Measurements from ENCODE around the gene KIF13A. TPM values are rescaled to one million over a fixed set of nuclear protein-coding genes. Genes with fewer than 3 reads are reported as not detected.
"Not testable (repeated sequence)": the region's sequence is repeated elsewhere in the genome, so short reads cannot be mapped to it uniquely, and the experiment has no call there.

KIF13A gene
- total RNA-seq, 2 experiments from 2014 or later: not detected

- intact Hi-C loops (cut with micrococcal nuclease): no loop called here
- Mint-ChIP-seq H3K27ac (no peak overlapping the region), H3K27me3 (ENCODE audit: low read depth) (peaks cover 8% of the 10 kb centered on the region), H3K9me3 (no peaks in the 10 kb centered on the region), H3K4me3 (no peak overlapping the region), H3K36me3 (ENCODE audit: low read depth) (no peaks in the 10 kb centered on the region), H3K4me1 (ENCODE audit: low read depth) (no peaks in the 10 kb centered on the region)
- CTCF ChIA-PET: interaction anchor here (0.6 kb wide), 1 partner anchor 17 kb away, joined by 4 read pairs; no protein-coding TSS in a partner anchor
- no peak for DNase-seq
These were observed 156.3 kb downstream of the KIF13A start for GRCh38 chr6:17831135-17831534.

GRCh38 chr6:17829905-17830304 lies 157.5 kb downstream of the KIF13A start:
- CTCF ChIA-PET: no interaction called here
- Mint-ChIP-seq H3K27me3 (ENCODE audit: low read depth) (peaks cover 11% of the 10 kb centered on the region), H3K27ac (no peak overlapping the region), H3K4me1 (ENCODE audit: low read depth) (no peaks in the 10 kb centered on the region), H3K36me3 (ENCODE audit: low read depth) (no peaks in the 10 kb centered on the region), H3K4me3 (no peak overlapping the region), H3K9me3 (no peaks in the 10 kb centered on the region)
- intact Hi-C loops (cut with micrococcal nuclease): no loop called here
- no peak for DNase-seq

- Mint-ChIP-seq H3K27me3 (ENCODE audit: low read depth) (peaks cover 11% of the 10 kb centered on the region), H3K27ac (no peak overlapping the region)
These were observed 159.3 kb downstream of the KIF13A start for GRCh38 chr6:17828149-17828548.

GRCh38 chr6:17826301-17826700 lies 161.1 kb downstream of the KIF13A start:
- intact Hi-C loops (cut with micrococcal nuclease): no loop called here
- Mint-ChIP-seq H3K27ac (no peak overlapping the region), H3K27me3 (ENCODE audit: low read depth) (peaks cover 11% of the 10 kb centered on the region), H3K4me1 (ENCODE audit: low read depth) (no peaks in the 10 kb centered on the region), H3K9me3 (no peaks in the 10 kb centered on the region), H3K36me3 (ENCODE audit: low read depth) (no peaks in the 10 kb centered on the region), H3K4me3 (no peak overlapping the region)
- CTCF ChIA-PET: no interaction called here
- DNase-seq: no peak

More at GRCh38 chr6:17828149-17828548, 159.3 kb downstream of the KIF13A start:
- no peaks in the 10 kb centered on the region for H3K36me3 Mint-ChIP-seq (ENCODE audit: low read depth)
- H3K9me3 Mint-ChIP-seq: no peaks in the 10 kb centered on the region
- H3K4me1 Mint-ChIP-seq (ENCODE audit: low read depth): no peaks in the 10 kb centered on the region
- no peak for DNase-seq
- intact Hi-C loops (cut with micrococcal nuclease): no loop called here
- H3K4me3 Mint-ChIP-seq: no peak overlapping the region
- CTCF ChIA-PET: no interaction called here

- Mint-ChIP-seq H3K27me3 (ENCODE audit: low read depth) (peaks cover 7% of the 10 kb centered on the region), H3K27ac (no peak overlapping the region), H3K9me3 (no peaks in the 10 kb centered on the region), H3K4me1 (ENCODE audit: low read depth) (no peaks in the 10 kb centered on the region), H3K36me3 (ENCODE audit: low read depth) (no peaks in the 10 kb centered on the region), H3K4me3 (no peak overlapping the region)
- intact Hi-C loops (cut with micrococcal nuclease): no loop called here
- CTCF ChIA-PET: interaction anchor here (0.6 kb wide), 1 partner anchor 960 kb away, joined by 4 read pairs; no protein-coding TSS in a partner anchor
- DNase-seq: no peak
These were observed 167.4 kb downstream of the KIF13A start for GRCh38 chr6:17820055-17820454.

- Mint-ChIP-seq H3K27ac (no peak overlapping the region), H3K4me1 (ENCODE audit: low read depth) (no peaks in the 10 kb centered on the region), H3K9me3 (no peaks in the 10 kb centered on the region), H3K4me3 (no peak overlapping the region), H3K36me3 (ENCODE audit: low read depth) (no peaks in the 10 kb centered on the region), H3K27me3 (ENCODE audit: low read depth) (peaks cover 5% of the 10 kb centered on the region)
- intact Hi-C loops (cut with micrococcal nuclease): loop anchor here (5.0 kb wide), 3 partner anchors 115 to 685 kb away; partner anchors contain the start of gene NHLRC1
- DNase-seq: no peak
- CTCF ChIA-PET: interaction anchor here (0.6 to 2.0 kb wide), 4 partner anchors 13 to 234 kb away, joined by 3 to 6 read pairs (median 4); no protein-coding TSS in a partner anchor
These were observed 169.7 kb downstream of the KIF13A start for GRCh38 chr6:17817763-17818162.

GRCh38 chr6:17816921-17817611 lies 170.4 kb downstream of the KIF13A start:
- H3K27me3 Mint-ChIP-seq (ENCODE audit: low read depth): peaks cover 5% of the 10 kb centered on the region
- no peaks in the 10 kb centered on the region for H3K9me3 Mint-ChIP-seq
- no peaks in the 10 kb centered on the region for H3K36me3 Mint-ChIP-seq (ENCODE audit: low read depth)
- CTCF ChIA-PET: interaction anchor here (1.2 to 2.0 kb wide), 4 partner anchors 14 to 232 kb away, joined by 3 to 14 read pairs (median 4); no protein-coding TSS in a partner anchor
- intact Hi-C loops (cut with micrococcal nuclease): loop anchor here (5.0 kb wide), 3 partner anchors 115 to 685 kb away; partner anchors contain the start of gene NHLRC1
- no peaks in the 10 kb centered on the region for H3K4me1 Mint-ChIP-seq (ENCODE audit: low read depth)
- no peak for DNase-seq
- no peak overlapping the region for H3K27ac Mint-ChIP-seq
- no peak overlapping the region for H3K4me3 Mint-ChIP-seq

- no peak overlapping the region for H3K27ac Mint-ChIP-seq
- H3K36me3 Mint-ChIP-seq (ENCODE audit: low read depth): no peaks in the 10 kb centered on the region
- intact Hi-C loops (cut with micrococcal nuclease): no loop called here
These were observed 173.9 kb downstream of the KIF13A start for GRCh38 chr6:17813542-17813941.

GRCh38 chr6:17812311-17812710 lies 175.1 kb downstream of the KIF13A start:
- no peaks in the 10 kb centered on the region for H3K4me1 Mint-ChIP-seq (ENCODE audit: low read depth)
- DNase-seq: no peak
- H3K27me3 Mint-ChIP-seq (ENCODE audit: low read depth): peaks cover 7% of the 10 kb centered on the region
- CTCF ChIA-PET: interaction anchor here (0.7 to 1.4 kb wide), 3 partner anchors 228 to 653 kb away, joined by 3 to 4 read pairs (median 3); no protein-coding TSS in a partner anchor
- H3K36me3 Mint-ChIP-seq (ENCODE audit: low read depth): no peaks in the 10 kb centered on the region
- H3K4me3 Mint-ChIP-seq: no peak overlapping the region
- H3K9me3 Mint-ChIP-seq: peaks cover 6% of the 10 kb centered on the region
- intact Hi-C loops (cut with micrococcal nuclease): no loop called here
- no peak overlapping the region for H3K27ac Mint-ChIP-seq

More at GRCh38 chr6:17813542-17813941, 173.9 kb downstream of the KIF13A start:
- Mint-ChIP-seq H3K27me3 (ENCODE audit: low read depth) (peaks cover 2% of the 10 kb centered on the region), H3K4me1 (ENCODE audit: low read depth) (no peaks in the 10 kb centered on the region), H3K4me3 (no peak overlapping the region), H3K9me3 (no peaks in the 10 kb centered on the region)
- no peak for DNase-seq
- CTCF ChIA-PET: interaction anchor here (0.7 to 1.4 kb wide), 5 partner anchors 10 to 654 kb away, joined by 3 to 4 read pairs (median 3); no protein-coding TSS in a partner anchor

GRCh38 chr6:17808609-17809008 lies 178.8 kb downstream of the KIF13A start:
- H3K9me3 Mint-ChIP-seq: peaks cover 6% of the 10 kb centered on the region
- H3K4me3 Mint-ChIP-seq: no peak overlapping the region
- no peak for DNase-seq
- H3K36me3 Mint-ChIP-seq (ENCODE audit: low read depth): no peaks in the 10 kb centered on the region
- CTCF ChIA-PET: no interaction called here
- H3K27ac Mint-ChIP-seq: no peak overlapping the region
- H3K27me3 Mint-ChIP-seq (ENCODE audit: low read depth): peaks cover 7% of the 10 kb centered on the region
- intact Hi-C loops (cut with micrococcal nuclease): no loop called here
- no peaks in the 10 kb centered on the region for H3K4me1 Mint-ChIP-seq (ENCODE audit: low read depth)

- H3K27ac Mint-ChIP-seq; H3K4me1 Mint-ChIP-seq (ENCODE audit: low read depth); H3K36me3 Mint-ChIP-seq (ENCODE audit: low read depth); H3K9me3 Mint-ChIP-seq; intact Hi-C loops (cut with micrococcal nuclease); H3K4me3 Mint-ChIP-seq; H3K27me3 Mint-ChIP-seq (ENCODE audit: low read depth); CTCF ChIA-PET; DNase-seq: not testable (repeated sequence)
These were observed 180.0 kb downstream of the KIF13A start for GRCh38 chr6:17807431-17807830.

GRCh38 chr6:17803409-17803808 lies 184.0 kb downstream of the KIF13A start:
- Mint-ChIP-seq H3K4me3 (no peak overlapping the region), H3K27me3 (ENCODE audit: low read depth) (peaks cover 8% of the 10 kb centered on the region), H3K9me3 (peaks cover 6% of the 10 kb centered on the region), H3K4me1 (ENCODE audit: low read depth) (no peaks in the 10 kb centered on the region), H3K27ac (no peak overlapping the region), H3K36me3 (ENCODE audit: low read depth) (no peaks in the 10 kb centered on the region)
- DNase-seq: no peak
- intact Hi-C loops (cut with micrococcal nuclease): loop anchor here (5.0 kb wide), 2 partner anchors 201 to 646 kb away; partner anchors contain the start of gene FAM8A1
- CTCF ChIA-PET: interaction anchor here (0.6 to 2.6 kb wide), 23 partner anchors 10 to 237 kb away, joined by 3 to 19 read pairs (median 4); partner anchors contain the start of genes FAM8A1 and NUP153
